Osteoblast (primary cell): Measurements from ENCODE around the gene TOR1B. TPM values are rescaled to one million over a fixed set of nuclear protein-coding genes. Genes with fewer than 3 reads are reported as not detected.
A peak's percentile ranks its signal among the peaks of the same experiment; 100 is the strongest.

Experiments used
- DNase-seq: peaks from one replicate; pipeline ENCODE4 v3.0.0; 2011; ENCODE audit warnings: low spot score, mixed read lengths; ENCODE audit not compliant: insufficient read length; ENCODE audit errors: missing footprints
- H2AFZ ChIP-seq: 2 replicates; pipeline ENCODE4 v1.6.0; 2011; ENCODE audit warnings: mild to moderate bottlenecking, low read length
- H3K27ac ChIP-seq: 2 replicates; pipeline ENCODE4 v1.5.1; 2011; ENCODE audit warnings: mild to moderate bottlenecking, low read depth, low read length, moderate library complexity
- H3K27me3 ChIP-seq: 2 replicates; pipeline ENCODE4 v1.6.0; 2012; ENCODE audit warnings: mild to moderate bottlenecking, control low read depth, inconsistent platforms, low read length, moderate library complexity; ENCODE audit not compliant: insufficient read depth
- H3K36me3 ChIP-seq: 2 replicates; pipeline ENCODE4 v1.5.1; 2011; ENCODE audit warnings: mild to moderate bottlenecking, low read length, control low read depth, moderate library complexity; ENCODE audit not compliant: insufficient read depth
- H3K4me1 ChIP-seq: 2 replicates; pipeline ENCODE4 v1.5.1; 2011; ENCODE audit warnings: mild to moderate bottlenecking, low read length, control low read depth, moderate library complexity; ENCODE audit not compliant: insufficient read depth
- H3K4me2 ChIP-seq: 2 replicates; pipeline ENCODE4 v1.6.0; 2011; ENCODE audit warnings: mild to moderate bottlenecking, low read length; ENCODE audit not compliant: insufficient read depth
- H3K4me3 ChIP-seq: fragments of 200-600 bp; sonication (generic); 3 replicates; pipeline ENCODE4 v1.5.1; 2012; ENCODE audit warnings: mild to moderate bottlenecking, low read length, inconsistent platforms; ENCODE audit not compliant: insufficient read depth
- H3K79me2 ChIP-seq: 2 replicates; pipeline ENCODE4 v1.6.0; 2012; ENCODE audit warnings: mild to moderate bottlenecking, low read length, control low read depth, inconsistent platforms; ENCODE audit not compliant: insufficient read depth
- H3K9me3 ChIP-seq: 2 replicates; pipeline ENCODE4 v1.5.1; 2011; ENCODE audit warnings: low read depth, low read length, control low read depth
- H4K20me1 ChIP-seq: 2 replicates; pipeline ENCODE4 v1.6.0; 2012; ENCODE audit warnings: mild to moderate bottlenecking, low read length, control low read depth; ENCODE audit not compliant: insufficient read depth
- total RNA-seq: library from RNA; depleted of rRNA; stranded (reverse); fragments of >200 nt; gene quantifications from 2 replicates; pipeline ENCODE4 v1.2.3, GENCODE V29; 2012
- TF ChIP-seq, protein P1 (sequence below): IDR thresholded peaks from 2 replicates; pipeline ENCODE4 v1.5.1; 2011; ENCODE audit warnings: mild to moderate bottlenecking, low read depth, low read length, moderate library complexity; ENCODE audit errors: extremely low read depth

Gene TOR1B
- total RNA-seq, 1 donor: 27.5 TPM

DNA sequence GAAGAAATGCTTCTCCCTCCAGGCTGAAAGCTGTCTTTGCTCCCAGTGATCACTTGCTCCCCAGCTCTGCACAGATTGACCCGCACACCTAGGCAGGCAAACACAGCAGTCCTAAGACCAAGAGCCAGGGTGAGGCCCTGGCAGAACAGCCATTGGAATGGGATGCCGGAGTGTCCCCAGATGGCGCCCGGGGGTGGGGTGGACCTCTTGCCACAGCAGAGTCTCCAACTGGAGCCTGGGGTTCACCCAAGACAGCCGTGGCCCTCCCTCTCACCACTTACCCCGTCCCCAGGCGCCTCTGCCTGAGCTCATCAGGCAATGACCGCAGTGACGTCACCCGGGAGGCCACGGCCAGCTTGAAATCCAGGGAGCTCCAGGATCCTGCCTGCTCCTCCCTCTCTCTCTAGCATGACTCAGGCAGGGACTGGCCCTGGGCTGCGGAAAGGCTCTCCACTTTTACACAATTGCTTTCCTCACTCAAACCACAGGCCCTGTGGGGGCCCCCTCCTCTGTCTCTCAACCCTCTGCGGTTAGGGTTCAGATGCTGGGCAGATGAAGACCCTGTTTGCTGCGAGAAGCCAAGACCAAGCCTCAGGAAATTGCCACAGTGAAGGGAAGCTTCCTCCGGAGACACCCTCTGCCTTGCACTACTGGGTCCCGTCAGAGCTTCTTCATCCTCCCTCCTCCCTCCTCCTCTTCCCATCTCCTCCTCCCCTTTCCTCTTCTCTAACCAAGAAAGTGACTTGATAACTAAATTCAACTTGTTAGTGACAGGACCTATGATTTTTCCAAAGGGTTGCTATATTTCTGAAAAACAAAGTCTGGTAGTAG, 25.8 kb upstream of the TOR1B start:
- peak overlapping the region; percentile 75 for H3K4me2 ChIP-seq
- H3K27ac ChIP-seq: peak overlapping the region; percentile 97
- no peaks in the 10 kb centered on the region for H4K20me1 ChIP-seq
- no peaks in the 10 kb centered on the region for H3K36me3 ChIP-seq
- peak overlapping the region; percentile 87 for H2AFZ ChIP-seq
- H3K4me3 ChIP-seq: peak overlapping the region; percentile 62
- no peaks in the 10 kb centered on the region for H3K27me3 ChIP-seq
- H3K79me2 ChIP-seq: no peaks in the 10 kb centered on the region
- TF ChIP-seq, protein P1, sequence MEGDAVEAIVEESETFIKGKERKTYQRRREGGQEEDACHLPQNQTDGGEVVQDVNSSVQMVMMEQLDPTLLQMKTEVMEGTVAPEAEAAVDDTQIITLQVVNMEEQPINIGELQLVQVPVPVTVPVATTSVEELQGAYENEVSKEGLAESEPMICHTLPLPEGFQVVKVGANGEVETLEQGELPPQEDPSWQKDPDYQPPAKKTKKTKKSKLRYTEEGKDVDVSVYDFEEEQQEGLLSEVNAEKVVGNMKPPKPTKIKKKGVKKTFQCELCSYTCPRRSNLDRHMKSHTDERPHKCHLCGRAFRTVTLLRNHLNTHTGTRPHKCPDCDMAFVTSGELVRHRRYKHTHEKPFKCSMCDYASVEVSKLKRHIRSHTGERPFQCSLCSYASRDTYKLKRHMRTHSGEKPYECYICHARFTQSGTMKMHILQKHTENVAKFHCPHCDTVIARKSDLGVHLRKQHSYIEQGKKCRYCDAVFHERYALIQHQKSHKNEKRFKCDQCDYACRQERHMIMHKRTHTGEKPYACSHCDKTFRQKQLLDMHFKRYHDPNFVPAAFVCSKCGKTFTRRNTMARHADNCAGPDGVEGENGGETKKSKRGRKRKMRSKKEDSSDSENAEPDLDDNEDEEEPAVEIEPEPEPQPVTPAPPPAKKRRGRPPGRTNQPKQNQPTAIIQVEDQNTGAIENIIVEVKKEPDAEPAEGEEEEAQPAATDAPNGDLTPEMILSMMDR: no peak
- H3K4me1 ChIP-seq: peaks cover 29% of the 10 kb centered on the region
- H3K9me3 ChIP-seq: no peaks in the 10 kb centered on the region
- peak; percentile 98 for DNase-seq

DNA sequence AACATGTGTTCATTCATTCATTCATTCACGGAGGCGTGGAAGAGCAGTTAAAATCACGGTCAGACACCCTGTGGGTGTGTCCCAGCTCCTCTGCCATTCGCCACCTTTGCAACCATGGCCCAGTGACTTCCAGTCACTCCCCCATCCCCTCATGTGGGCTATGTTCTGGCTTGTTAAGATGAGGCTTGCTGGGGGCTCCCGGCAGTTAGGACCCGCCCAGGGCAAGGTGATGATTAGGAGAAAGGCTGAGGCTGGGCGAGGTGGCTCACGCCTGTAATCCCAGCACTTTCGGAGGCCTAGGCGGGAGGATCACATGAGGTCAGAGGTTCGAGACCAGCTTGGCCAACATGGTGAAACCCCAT, 25.2 kb upstream of the TOR1B start:
- Histone ChIP-seq H4K20me1 (no peaks in the 10 kb centered on the region), H3K4me2 (peak overlapping the region; percentile 75), H3K27ac (peak overlapping the region; percentile 97), H3K4me1 (peaks cover 32% of the 10 kb centered on the region), H3K79me2 (no peaks in the 10 kb centered on the region), H3K36me3 (no peaks in the 10 kb centered on the region), H3K9me3 (no peaks in the 10 kb centered on the region), H3K27me3 (no peaks in the 10 kb centered on the region), H3K4me3 (peak overlapping the region; percentile 46), H2AFZ (peak overlapping the region; percentile 65)
- DNase-seq: no peak
- TF ChIP-seq, protein P1: no peak

DNA sequence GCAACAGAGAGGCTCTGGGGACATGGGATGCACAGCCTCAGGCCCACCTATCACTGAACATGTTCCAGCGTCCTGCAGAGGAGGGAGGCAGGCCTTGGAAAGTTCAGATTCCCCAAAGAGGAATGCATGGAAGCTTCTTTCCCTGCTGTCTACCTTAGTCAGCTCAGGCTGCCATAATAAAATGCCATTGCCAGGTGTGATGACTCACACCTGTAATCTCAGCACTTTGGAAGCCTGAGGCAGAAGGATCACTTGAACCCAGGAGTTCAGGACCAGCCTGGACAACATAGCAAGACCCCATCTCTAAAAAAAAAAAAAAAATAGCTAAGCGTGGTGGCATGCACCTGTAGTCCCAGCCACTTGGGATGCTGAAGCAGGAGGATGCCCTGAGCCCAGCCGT, 24.5 kb upstream of the TOR1B start:
- no peaks in the 10 kb centered on the region for H3K27me3 ChIP-seq
- H3K9me3 ChIP-seq: no peaks in the 10 kb centered on the region
- H3K4me2 ChIP-seq: no peak overlapping the region
- no peaks in the 10 kb centered on the region for H3K79me2 ChIP-seq
- H2AFZ ChIP-seq: no peak overlapping the region
- TF ChIP-seq, protein P1: no peak
- H3K27ac ChIP-seq: no peak overlapping the region
- no peak for DNase-seq
- H3K4me3 ChIP-seq: no peak overlapping the region
- no peaks in the 10 kb centered on the region for H3K36me3 ChIP-seq
- H3K4me1 ChIP-seq: peaks cover 29% of the 10 kb centered on the region
- H4K20me1 ChIP-seq: no peaks in the 10 kb centered on the region

DNA sequence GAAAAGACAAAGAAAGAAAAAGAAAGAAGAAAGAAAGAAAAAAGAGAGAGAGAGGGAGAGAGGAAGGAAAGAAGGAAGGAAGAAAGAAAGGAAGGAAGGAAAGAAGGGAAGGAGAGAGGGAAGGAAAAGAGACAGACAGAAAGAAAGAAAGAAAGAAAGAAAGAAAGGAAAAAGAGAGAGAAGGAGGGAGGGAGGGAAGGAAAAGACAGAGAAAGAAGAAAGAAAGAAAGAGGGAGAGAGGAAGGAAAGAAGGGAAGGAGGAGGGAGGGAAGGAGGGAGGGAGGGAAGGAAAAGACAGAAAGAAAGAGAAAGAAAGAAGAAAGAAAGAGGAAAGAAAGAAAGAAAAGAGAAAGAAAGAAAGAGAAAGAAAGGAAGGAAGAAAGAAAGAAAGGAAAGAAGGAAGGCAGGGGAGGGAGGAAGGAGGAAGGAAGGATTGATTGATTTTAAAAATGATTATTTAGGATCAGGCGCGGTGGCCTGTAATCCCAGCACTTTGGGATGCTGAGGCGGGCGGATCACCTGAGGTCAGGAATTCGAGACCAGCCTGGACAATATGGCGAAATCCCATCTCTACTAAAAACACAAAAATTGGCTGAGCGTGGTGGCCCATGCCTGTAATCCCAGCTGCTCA, 23.3 kb upstream of the TOR1B start:
- Histone ChIP-seq H3K79me2 (no peaks in the 10 kb centered on the region), H3K4me2 (no peak overlapping the region), H3K4me1 (peaks cover 24% of the 10 kb centered on the region), H3K27ac (no peak overlapping the region), H4K20me1 (no peaks in the 10 kb centered on the region), H3K9me3 (no peaks in the 10 kb centered on the region), H3K36me3 (no peaks in the 10 kb centered on the region), H3K27me3 (no peaks in the 10 kb centered on the region), H2AFZ (no peak overlapping the region), H3K4me3 (no peak overlapping the region)
- no peak for DNase-seq
- TF ChIP-seq, protein P1: no peak
